GM12872 (cell line): ENCODE data around the gene CASP7.

Source experiments
- TF ChIP-seq, protein P1 (sequence below): IDR thresholded peaks from 3 replicates; pipeline ENCODE4 v1.5.1; 2011; ENCODE audit warnings: low read depth, mild to moderate bottlenecking, low read length, moderate library complexity; ENCODE audit not compliant: insufficient read depth

Gene CASP7

GRCh38 chr10:113666682-113667252 lies 12.9 kb upstream of the CASP7 start:
- TF ChIP-seq, protein P1, sequence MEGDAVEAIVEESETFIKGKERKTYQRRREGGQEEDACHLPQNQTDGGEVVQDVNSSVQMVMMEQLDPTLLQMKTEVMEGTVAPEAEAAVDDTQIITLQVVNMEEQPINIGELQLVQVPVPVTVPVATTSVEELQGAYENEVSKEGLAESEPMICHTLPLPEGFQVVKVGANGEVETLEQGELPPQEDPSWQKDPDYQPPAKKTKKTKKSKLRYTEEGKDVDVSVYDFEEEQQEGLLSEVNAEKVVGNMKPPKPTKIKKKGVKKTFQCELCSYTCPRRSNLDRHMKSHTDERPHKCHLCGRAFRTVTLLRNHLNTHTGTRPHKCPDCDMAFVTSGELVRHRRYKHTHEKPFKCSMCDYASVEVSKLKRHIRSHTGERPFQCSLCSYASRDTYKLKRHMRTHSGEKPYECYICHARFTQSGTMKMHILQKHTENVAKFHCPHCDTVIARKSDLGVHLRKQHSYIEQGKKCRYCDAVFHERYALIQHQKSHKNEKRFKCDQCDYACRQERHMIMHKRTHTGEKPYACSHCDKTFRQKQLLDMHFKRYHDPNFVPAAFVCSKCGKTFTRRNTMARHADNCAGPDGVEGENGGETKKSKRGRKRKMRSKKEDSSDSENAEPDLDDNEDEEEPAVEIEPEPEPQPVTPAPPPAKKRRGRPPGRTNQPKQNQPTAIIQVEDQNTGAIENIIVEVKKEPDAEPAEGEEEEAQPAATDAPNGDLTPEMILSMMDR, result no peak

DNA sequence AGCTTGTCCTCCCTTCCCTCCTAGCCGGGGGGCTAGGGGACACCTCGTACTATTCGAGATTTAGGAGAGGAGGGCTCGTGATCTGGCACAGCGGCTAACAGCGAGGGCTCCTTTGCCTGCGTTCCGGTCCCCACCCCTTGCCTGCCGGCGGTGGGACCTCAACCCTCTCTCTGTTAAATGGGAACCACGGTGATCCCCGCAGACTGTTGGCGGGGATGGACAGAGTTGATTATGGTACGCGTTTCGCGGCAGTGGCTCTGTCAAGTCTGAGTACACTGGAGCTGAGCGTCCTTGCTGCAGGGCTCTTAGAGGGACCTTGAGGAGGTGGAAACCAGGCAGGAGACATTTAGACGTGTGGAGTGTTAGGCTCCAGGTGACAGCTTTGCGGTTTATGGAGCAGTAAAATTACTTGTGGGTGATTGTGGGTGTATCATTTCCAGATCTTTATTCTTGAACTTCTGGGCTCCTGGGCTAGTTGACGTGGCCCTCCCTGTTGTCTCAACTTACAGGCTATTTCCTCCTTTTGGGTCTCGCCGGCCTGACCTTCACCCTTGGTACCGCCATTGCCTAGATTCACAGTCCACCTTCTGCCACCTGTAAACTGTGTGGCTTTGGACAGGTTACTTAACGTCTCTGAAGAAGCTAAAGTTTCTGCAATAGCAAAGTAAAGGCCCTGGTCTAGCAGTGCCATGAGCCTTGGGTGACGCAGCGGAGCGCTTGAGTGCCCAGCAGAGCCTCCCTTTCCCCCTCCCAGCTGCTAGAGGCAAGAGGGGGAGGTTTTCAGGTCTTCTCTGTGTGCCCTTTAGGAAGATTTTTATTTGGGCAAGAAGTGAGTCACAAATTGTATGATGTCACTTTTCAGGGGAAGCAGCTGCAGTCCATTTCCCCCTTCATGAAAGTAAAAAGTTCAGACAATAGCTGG lies 739 bp downstream of the CASP7 start:
- TF ChIP-seq, protein P1, result no peak

GRCh38 chr10:113681533-113682470 lies 2.1 kb downstream of the CASP7 start:
- TF ChIP-seq, protein P1, result no peak

DNA sequence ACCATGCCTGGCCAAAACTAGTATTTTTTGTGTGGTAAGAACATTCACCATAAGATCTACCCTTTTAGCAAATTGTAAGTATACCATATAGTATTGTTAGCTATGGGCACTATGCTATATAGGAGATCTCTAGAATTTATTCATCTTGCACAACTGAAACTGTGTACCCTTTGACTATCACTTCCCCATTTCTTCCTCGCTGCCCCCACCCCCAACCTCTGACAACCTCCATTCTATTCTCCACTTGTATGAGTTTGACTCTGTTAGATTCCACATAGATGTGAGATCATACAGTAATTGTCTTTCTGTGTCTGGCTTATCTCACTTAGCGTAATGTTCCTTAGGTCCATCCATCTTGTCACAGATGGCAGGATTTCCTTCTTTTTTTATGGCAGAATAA lies 3.6 kb downstream of the CASP7 start:
- TF ChIP-seq, protein P1, result no peak

DNA sequence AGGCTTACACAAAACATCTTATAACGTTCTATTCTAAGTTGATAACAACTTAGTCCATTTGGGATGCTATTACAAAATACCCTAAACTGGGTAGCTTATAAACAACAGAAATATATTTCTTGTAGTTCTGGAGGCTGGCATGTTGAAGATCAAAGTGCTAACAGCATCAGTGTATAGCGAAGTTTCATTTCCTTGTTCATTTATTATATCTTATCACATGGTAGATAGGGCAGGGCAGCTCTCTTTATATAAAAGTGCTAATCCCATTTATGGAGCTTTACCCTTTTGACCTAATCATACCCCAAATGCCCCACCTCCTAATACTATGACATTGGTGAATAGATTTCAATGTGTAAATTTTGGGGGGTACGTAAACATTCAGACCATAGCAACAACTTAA lies 6.3 kb downstream of the CASP7 start:
- TF ChIP-seq, protein P1, result no peak

- TF ChIP-seq, protein P1, result no peak
These were observed 7.3 kb downstream of the CASP7 start for GRCh38 chr10:113687037-113687436.

- TF ChIP-seq, protein P1, result no peak
These were observed 9.3 kb downstream of the CASP7 start for GRCh38 chr10:113689057-113689456.
